Liver (tissue), 9 donors: ENCODE measurements around the gene EARS2. TPM values are rescaled to one million over a fixed set of nuclear protein-coding genes. Genes with fewer than 3 reads are reported as not detected.

Experiments used
- DNase-seq: peaks from one replicate; pipeline ENCODE4 v3.0.0-alpha.2; 2017; ENCODE audit warnings: low spot score
- H3K27ac ChIP-seq, 2 donors: one replicate each; pipeline ENCODE4 v1.7.0; 2013; ENCODE audit warnings: inconsistent platforms in 2 of 2, low read length in 2 of 2, control low read depth in 1 of 2, low read depth in 1 of 2, mild to moderate bottlenecking in 1 of 2
- H3K27me3 ChIP-seq, 4 donors: one replicate each; pipeline versions ENCODE4 v1.6.1 to v1.7.0; 2013; ENCODE audit warnings: low read length in 3 of 4, inconsistent platforms in 1 of 4, mild to moderate bottlenecking in 1 of 4, moderate library complexity in 1 of 4; ENCODE audit not compliant: control insufficient read depth in 4 of 4, insufficient read depth in 4 of 4
- H3K36me3 ChIP-seq, 4 donors: one replicate each; pipeline versions ENCODE4 v1.6.1 to v1.7.0; 2013; ENCODE audit warnings: low read length in 3 of 4, mild to moderate bottlenecking in 3 of 4, low read depth in 1 of 4, moderate library complexity in 1 of 4; ENCODE audit not compliant: control insufficient read depth in 4 of 4, insufficient read depth in 3 of 4
- H3K4me1 ChIP-seq, 4 donors: one replicate each; pipeline versions ENCODE4 v1.6.1 to v1.7.0; 2013; ENCODE audit warnings: low read length in 3 of 4, mild to moderate bottlenecking in 3 of 4, moderate library complexity in 1 of 4; ENCODE audit not compliant: control insufficient read depth in 4 of 4, insufficient read depth in 4 of 4
- H3K4me3 ChIP-seq, 3 donors: one replicate each; pipeline versions ENCODE4 v1.6.1 to v1.7.0; 2013; ENCODE audit warnings: low read length in 3 of 3, control low read depth in 1 of 3, low read depth in 1 of 3, mild to moderate bottlenecking in 1 of 3
- H3K9ac ChIP-seq, 2 donors: one replicate each; pipeline ENCODE4 v1.7.0; 2013; ENCODE audit warnings: low read length in 2 of 2, mild to moderate bottlenecking in 2 of 2, moderate library complexity in 2 of 2, control low read depth in 1 of 2, low read depth in 1 of 2
- H3K9me3 ChIP-seq, 4 donors: one replicate each; pipeline versions ENCODE4 v1.6.1 to v1.7.0; 2013; ENCODE audit warnings: low read length in 3 of 4; ENCODE audit not compliant: control insufficient read depth in 4 of 4
- EGR1 ChIP-seq, 2 donors: IDR thresholded peaks; 2 replicates each; pipeline ENCODE4 v1.6.1; 2016 to 2018; ENCODE audit warnings: antibody characterized with exemption in 2 of 2, low read depth in 2 of 2
- FOXA1 ChIP-seq: IDR thresholded peaks from 2 replicates; pipeline ENCODE4 v1.6.1; 2016; ENCODE audit warnings: antibody characterized with exemption
- FOXA2 ChIP-seq: IDR thresholded peaks from 2 replicates; pipeline ENCODE4 v1.6.1; 2016; ENCODE audit warnings: antibody characterized with exemption
- HNF4A ChIP-seq, 2 donors: conservative IDR thresholded peaks; 2 replicates each; pipeline ENCODE4 v1.6.1; 2016; ENCODE audit warnings: antibody characterized with exemption in 2 of 2, mild to moderate bottlenecking in 2 of 2
- HNF4G ChIP-seq: IDR thresholded peaks from 2 replicates; pipeline ENCODE4 v1.6.1; 2016; ENCODE audit warnings: antibody characterized with exemption
- JUND ChIP-seq, 2 donors: IDR thresholded peaks; 2 replicates each; pipeline ENCODE4 v1.6.1; 2016; ENCODE audit warnings: antibody characterized with exemption in 2 of 2
- NR2F2 ChIP-seq: IDR thresholded peaks from 2 replicates; pipeline ENCODE4 v1.6.1; 2016; ENCODE audit warnings: antibody characterized with exemption
- RAD21 ChIP-seq, 2 donors: IDR thresholded peaks; 2 replicates each; pipeline ENCODE4 v1.6.1; 2016; ENCODE audit warnings: antibody characterized with exemption in 2 of 2, mild to moderate bottlenecking in 2 of 2
- REST ChIP-seq: IDR thresholded peaks from 2 replicates; pipeline ENCODE4 v1.6.1; 2016; ENCODE audit warnings: antibody characterized with exemption, mild to moderate bottlenecking
- RXRA ChIP-seq, 2 donors: IDR thresholded peaks; 2 replicates each; pipeline ENCODE4 v1.6.1; 2017 to 2018; ENCODE audit warnings: antibody characterized with exemption in 2 of 2, mild to moderate bottlenecking in 1 of 2
- SP1 ChIP-seq: IDR thresholded peaks from 2 replicates; pipeline ENCODE4 v1.6.1; 2018; ENCODE audit warnings: antibody characterized with exemption, mild to moderate bottlenecking
- TAF1 ChIP-seq: conservative IDR thresholded peaks from 2 replicates; pipeline ENCODE4 v1.6.1; 2016; ENCODE audit warnings: antibody characterized with exemption, mild to moderate bottlenecking
- YY1 ChIP-seq: IDR thresholded peaks from 2 replicates; pipeline ENCODE4 v1.6.1; 2016; ENCODE audit warnings: antibody characterized with exemption, mild to moderate bottlenecking
- ZBTB33 ChIP-seq: IDR thresholded peaks from 2 replicates; pipeline ENCODE4 v1.6.1; 2016; ENCODE audit warnings: antibody characterized with exemption
- WGBS: extraction: QIAGEN DNeasy Blood & Tissue Kit; methylation state at CpG from one replicate; pipeline ENCODE4 v1.1.7; 2013; 5-methylcytosine and 5-hydroxymethylcytosine counted together
- polyA plus RNA-seq, 2 donors: library from polyadenylated mRNA; stranded (reverse) in 1 of 2; unstranded in 1 of 2; fragments of 200-250 nt in 1 of 2; fragments of >200 nt in 1 of 2; fragmentation: Nextera tagmentation in 1 of 2; extraction: Ambion mirVana in 1 of 2; gene quantifications; one replicate each; pipeline versions ENCODE4 v1.2.1 to v1.2.3, GENCODE V29; 2013 to 2015
- total RNA-seq, 2 donors: library from RNA; depleted of rRNA; stranded (reverse); fragments of >200 nt; gene quantifications; one replicate each; pipeline ENCODE4 v1.2.3, GENCODE V29; 2014
- TF ChIP-seq, protein P1 (sequence below): IDR thresholded peaks from 2 replicates; pipeline ENCODE4 v1.6.1; 2016; ENCODE audit warnings: antibody characterized with exemption
- TF ChIP-seq, protein P2 (sequence below): fragments of 150-350 bp; IDR thresholded peaks from 2 replicates; pipeline ENCODE4 v1.5.1; 2017; ENCODE audit warnings: improper control_type of control experiment, low read depth, low read length; ENCODE audit not compliant: missing input control
- donor health status: healthy.
- donor health status: healthy.
- donor health status: healthy.
- donor health status: healthy.
- donor health status: healthy.

The EARS2 gene
- total and polyA plus RNA-seq, 4 donors = 11.6 to 31.0 (median 19.6) TPM

DNA sequence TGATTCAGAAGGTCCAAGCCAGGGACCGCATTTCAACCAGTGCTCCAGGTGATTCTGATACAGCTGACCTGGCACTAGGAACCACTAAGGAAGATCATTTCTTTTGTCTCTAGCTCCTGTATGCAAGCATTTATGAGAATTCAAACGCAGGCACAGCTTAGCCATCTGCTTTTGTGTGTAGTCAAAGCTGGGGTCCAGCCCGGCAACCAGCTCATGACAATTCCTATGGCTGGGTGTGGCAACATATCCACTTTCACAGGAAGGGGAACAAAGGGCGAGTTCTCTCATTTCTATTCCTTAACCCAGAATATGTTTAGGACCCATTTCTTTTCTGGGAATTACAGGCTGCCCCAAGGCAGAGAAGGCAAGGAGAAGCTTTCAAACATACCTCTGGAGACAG lies 76.9 kb downstream of the EARS2 start:
- no peaks in the 10 kb centered on the region for H3K9me3 ChIP-seq
- no peak for TF ChIP-seq RAD21 (IDR thresholded peaks at IDR 0.05)
- no peak for TF ChIP-seq HNF4A (conservative IDR thresholded peaks at IDR 0.05)
- no peak for TF ChIP-seq SP1
- TF ChIP-seq, protein P1, sequence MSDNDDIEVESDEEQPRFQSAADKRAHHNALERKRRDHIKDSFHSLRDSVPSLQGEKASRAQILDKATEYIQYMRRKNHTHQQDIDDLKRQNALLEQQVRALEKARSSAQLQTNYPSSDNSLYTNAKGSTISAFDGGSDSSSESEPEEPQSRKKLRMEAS = no peak
- no peak for TF ChIP-seq REST
- TF ChIP-seq JUND (IDR thresholded peaks at IDR 0.05) = no peak
- no peak for TF ChIP-seq RXRA (IDR thresholded peaks at IDR 0.05)
- no peak for TF ChIP-seq ZBTB33
- no peak for TF ChIP-seq TAF1
- TF ChIP-seq HNF4G = no peak
- TF ChIP-seq, protein P2, sequence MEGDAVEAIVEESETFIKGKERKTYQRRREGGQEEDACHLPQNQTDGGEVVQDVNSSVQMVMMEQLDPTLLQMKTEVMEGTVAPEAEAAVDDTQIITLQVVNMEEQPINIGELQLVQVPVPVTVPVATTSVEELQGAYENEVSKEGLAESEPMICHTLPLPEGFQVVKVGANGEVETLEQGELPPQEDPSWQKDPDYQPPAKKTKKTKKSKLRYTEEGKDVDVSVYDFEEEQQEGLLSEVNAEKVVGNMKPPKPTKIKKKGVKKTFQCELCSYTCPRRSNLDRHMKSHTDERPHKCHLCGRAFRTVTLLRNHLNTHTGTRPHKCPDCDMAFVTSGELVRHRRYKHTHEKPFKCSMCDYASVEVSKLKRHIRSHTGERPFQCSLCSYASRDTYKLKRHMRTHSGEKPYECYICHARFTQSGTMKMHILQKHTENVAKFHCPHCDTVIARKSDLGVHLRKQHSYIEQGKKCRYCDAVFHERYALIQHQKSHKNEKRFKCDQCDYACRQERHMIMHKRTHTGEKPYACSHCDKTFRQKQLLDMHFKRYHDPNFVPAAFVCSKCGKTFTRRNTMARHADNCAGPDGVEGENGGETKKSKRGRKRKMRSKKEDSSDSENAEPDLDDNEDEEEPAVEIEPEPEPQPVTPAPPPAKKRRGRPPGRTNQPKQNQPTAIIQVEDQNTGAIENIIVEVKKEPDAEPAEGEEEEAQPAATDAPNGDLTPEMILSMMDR = no peak
- TF ChIP-seq FOXA1 = no peak
- no peak overlapping the region for H3K9ac ChIP-seq
- no peak for DNase-seq
- no peaks in the 10 kb centered on the region for H3K27me3 ChIP-seq
- H3K4me3 ChIP-seq = no peak overlapping the region
- H3K36me3 ChIP-seq = peaks cover 24 to 78% (median 65%) of the 10 kb centered on the region in 4 donors
- no peak overlapping the region for H3K27ac ChIP-seq
- no peaks in the 10 kb centered on the region for H3K4me1 ChIP-seq
- 91% methylated on average over 4 of the region's 4 CpGs for WGBS

GRCh38 chr16:23479138-23479537 lies 78.0 kb downstream of the EARS2 start:
- Histone ChIP-seq H3K27me3 (no peaks in the 10 kb centered on the region), H3K4me3 (no peak overlapping the region), H3K9ac (no peak overlapping the region), H3K9me3 (no peaks in the 10 kb centered on the region), H3K4me1 (no peaks in the 10 kb centered on the region), H3K36me3 (peaks cover 24 to 78% (median 64%) of the 10 kb centered on the region in 4 donors), H3K27ac (no peak overlapping the region)
- DNase-seq = no peak
- WGBS = 95% methylated on average over 3 of the region's 3 CpGs
- TF ChIP-seq HNF4A (conservative IDR thresholded peaks at IDR 0.05) (no peak), FOXA2 (no peak), EGR1 (IDR thresholded peaks at IDR 0.05; ENCODE audit: low read depth in 2 of 2) (no peak), JUND (IDR thresholded peaks at IDR 0.05) (no peak), ZBTB33 (no peak), NR2F2 (no peak), YY1 (no peak), RXRA (IDR thresholded peaks at IDR 0.05) (no peak), TAF1 (no peak), SP1 (no peak)
- TF ChIP-seq, protein P1 = no peak
- TF ChIP-seq, protein P2 = no peak
